Measurements from ENCODE around the gene DYNAP.

Gene DYNAP, protein sequence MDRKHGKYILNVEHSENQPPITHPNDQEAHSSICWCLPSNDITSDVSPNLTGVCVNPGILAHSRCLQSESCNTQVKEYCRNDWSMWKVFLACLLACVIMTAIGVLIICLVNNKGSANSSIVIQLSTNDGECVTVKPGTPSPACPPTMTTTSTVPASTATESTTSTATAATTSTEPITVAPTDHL

DNA sequence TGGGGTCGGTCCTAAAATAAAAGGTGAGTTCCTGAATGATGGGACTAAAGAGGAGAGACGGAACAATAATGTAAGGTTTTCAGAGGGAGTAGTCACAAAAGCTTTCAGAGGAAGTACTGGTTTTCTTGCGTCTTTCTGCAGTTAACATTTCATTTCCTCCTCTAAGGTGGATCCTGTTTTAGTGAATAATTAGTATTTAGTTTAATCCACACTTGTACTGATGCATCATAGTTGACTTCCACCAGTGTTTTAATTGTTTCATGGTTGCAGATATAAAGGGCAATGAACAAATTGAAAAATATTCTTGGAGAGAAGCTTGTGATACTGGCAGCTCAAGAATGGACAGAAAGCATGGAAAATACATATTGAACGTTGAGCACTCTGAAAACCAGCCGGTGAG lies at the start of gene DYNAP:
DYNAP (plus strand) TSS at position 301 of the 400 bp plus-strand sequence; CDS start at position 339, 38 bp downstream.
- no peak for DNase-seq

DNA sequence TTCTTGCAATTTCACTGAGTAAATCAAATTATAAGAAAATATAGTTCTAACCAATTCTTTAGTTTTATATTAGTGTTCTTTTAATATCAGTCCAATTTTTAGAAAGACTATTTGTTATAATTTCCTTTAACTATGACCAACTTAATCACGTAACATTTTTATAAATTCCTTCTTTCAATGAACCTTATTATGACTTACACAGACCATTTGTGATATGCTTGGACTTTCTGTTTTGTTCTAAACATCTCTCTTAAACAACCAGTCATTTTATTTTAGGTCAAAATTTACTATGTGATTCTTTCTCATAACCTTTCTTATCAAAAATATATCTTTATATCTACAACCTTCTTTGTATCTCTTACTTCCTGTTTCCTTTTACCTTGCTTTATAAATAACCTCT lies 39.5 kb upstream of the DYNAP start:
- DNase-seq, result no peak

DNA sequence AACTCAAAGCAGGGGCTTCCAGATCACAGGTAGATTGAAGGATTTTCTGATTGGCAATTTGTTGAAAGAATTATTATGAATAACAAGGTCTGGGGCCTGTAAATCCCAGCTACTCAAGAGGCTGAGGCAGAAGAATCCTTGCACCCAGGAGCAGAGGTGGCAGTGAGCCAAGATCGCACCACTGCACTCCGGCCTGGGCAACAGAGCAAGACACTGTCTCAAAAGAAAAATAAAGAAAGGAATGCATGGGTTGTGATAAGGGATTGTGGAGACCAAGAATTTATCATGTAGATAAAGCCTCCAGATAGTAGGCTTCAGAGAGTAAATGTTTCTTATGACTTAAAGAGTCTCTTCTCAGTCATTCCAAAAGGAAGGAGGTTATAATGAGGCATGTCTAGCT lies 35.8 kb upstream of the DYNAP start:
- DNase-seq, result no peak

DNA sequence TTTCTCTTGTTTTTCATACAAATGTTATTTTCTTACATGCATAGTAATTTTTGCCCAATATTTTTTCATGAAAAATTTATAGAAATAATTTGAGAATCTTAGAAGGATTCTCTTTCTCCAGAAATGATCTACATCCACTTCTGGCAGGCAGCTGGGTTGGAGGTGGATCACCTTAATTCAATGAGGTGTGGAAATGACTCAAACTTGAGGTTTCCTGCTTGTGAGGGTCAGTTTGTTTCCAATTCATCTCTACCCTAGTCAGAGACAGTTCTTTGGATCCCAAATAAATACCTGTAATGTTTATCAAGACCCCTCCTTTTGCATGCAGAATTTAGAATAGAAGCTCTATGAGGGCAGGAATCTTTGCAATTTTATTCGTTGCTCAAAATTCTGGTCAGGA lies 35.0 kb upstream of the DYNAP start:
- DNase-seq, result no peak

DNA sequence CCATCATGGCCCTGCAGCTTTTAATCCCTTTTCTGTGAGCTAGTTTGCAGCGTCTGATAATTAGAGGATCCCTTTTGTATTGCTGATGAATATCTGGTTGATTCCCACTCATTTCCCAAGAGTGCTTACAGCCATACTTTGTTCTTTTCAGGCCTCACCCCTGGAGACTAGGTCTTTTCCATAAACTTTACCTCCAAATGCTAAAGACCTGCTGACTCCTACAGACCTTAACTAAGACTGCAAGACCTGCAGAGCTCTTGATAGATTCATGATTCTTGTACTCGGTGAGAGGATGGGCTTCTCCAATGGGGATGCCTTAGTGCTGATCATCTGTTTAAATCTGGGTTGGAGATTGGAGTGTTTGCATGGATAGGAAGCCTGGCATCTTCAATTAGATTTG lies 33.1 kb upstream of the DYNAP start:
- no peak for DNase-seq

DNA sequence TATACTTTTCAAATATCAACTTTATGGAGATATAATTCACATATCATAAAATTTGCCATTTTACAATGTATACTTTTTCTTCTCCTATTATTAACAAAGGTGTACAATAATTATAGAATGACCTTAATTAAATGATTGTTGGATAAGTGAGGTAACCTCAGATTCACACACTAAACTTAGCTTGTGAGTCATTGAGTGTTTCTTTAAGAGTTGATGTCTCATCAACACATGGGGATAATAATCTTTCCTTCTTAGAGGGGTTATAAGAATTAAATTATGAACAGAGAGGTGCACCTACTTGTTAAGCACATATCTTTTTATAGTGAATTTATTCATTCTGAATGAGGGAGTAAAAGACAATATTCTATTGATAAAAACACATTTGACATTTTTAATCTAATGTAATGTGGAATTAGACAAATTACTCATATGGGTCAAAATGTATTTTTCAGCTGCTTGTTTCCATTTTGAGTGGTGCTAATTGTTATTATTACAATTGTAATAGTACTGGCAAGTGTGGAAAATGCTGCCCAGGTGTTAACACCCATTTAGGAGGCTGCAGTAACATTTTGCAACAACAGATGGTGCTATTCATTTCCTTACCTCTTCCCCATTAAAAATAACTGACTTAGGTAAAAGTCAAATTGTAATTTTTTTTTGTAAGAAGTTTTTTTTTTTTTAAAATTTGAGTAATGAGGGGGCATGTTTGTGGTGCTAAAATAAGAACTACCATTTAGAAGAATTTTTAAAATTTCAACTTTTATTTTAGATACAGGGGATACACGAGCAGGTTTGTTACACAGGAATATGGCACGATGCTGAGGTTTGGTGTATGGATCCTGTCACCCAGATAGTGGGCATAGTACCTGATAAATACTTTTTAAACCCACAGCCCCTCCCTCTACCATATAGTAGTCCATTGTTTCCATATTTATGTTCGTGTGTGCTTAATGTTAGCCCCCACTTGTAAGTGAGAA lies 32.1 kb upstream of the DYNAP start:
- DNase-seq, result peak in 1 of 2 experiments; percentile 26

DNA sequence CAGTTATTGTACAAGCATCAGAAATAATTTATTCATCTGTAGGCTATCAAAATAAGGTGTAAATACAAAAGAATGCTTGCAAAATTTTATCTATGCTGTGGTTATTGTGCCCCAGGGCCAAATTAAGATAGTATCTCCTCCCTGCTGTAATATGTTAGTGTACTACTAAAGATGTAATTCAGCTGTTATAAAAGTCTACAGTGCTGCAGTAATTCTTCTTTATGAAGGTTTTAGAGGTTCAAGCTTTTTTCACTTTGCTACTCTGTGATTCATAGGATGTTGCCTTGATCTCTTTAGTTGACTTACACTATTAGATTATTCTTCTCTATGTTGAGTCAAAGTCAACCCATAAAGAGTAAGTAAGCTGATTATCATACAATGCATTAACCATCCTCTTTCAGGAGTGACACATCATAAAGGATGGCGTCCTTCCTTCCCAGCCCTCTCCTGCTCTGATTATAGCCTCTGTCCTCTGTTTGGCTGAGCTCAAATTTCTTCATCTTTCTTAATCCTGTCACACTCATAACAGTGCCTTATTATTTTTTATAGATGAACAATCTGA lies 29.3 kb upstream of the DYNAP start:
- DNase-seq, result no peak

DNA sequence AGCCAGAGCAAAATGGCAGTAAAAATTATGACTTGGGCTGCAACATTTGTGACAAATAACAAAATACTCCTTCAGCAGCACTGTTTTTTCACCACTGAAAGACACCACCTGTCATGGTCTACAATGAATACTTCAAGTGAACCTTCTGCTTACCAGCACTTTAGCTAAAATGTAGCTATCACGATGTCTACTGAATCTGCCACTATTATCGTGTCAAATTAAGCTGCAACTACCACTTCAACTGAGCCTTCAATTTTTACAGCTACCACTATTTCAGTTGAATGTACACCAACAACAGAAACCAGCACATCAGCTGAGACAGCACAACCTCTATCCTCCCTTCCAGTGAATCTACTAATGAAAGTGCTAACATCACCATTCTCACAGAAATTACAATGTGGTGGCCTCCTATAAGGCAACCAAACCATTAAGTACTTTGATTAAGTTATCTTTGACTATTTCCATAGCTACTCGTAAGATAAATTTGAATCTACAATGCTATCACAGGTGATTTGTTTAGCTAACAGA lies 10.8 kb upstream of the DYNAP start:
- DNase-seq, result no peak

DNA sequence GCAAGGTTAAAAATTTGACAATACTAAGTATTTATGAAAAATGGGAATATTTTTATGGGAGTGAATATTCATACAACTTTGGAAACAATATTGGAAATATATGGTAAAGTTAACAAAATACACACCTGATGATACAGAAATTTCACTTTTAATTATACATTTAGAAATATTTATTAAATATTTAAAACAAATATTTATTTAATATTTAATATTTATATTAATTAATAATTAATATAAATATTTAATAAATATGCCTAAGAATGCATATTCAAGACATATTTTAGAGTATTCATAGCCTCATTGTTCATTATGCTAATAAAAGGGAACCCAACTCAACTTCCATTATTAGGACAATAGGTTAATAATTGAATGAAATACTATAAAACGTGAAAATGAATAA lies 7.0 kb upstream of the DYNAP start:
- DNase-seq, result no peak

DNA sequence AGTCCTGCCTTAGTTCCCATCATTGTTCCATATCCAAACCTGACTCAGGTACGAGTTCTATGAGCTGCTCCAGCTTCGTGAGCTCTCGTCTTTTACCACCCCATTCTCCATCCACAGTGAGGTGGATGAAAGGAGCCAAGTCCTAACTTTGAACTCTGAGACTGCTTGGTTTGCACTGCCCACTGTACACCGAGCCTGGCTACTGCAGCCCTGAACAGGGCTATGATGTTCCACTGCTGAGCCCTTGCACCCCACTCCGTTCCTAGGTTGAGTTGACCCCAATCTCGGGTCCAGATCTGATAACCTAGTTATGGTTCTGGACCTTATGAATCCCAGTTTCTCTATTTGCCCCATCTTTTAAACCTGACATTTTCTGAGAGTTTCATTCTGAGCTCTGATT lies 5.3 kb upstream of the DYNAP start:
- DNase-seq, result no peak

DNA sequence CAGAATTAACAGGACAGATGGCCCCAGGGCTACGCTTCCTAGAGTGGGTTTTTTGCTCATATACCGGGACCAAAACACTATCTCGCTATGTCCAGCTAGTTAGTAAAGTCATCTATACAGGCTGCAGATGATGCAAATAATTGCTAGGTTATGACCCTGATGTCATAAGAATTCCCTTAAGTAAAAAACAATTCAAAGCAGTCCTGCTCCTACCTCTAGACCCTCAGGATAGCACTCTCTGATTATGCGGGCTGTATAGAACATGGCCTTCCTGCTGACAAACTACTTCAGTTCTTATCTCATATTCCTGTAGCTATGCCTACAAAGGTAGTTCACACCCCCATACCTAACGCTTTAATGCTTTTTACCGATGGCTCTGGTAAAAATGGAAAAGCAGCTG lies 13.2 kb downstream of the DYNAP start:
- no peak for DNase-seq

DNA sequence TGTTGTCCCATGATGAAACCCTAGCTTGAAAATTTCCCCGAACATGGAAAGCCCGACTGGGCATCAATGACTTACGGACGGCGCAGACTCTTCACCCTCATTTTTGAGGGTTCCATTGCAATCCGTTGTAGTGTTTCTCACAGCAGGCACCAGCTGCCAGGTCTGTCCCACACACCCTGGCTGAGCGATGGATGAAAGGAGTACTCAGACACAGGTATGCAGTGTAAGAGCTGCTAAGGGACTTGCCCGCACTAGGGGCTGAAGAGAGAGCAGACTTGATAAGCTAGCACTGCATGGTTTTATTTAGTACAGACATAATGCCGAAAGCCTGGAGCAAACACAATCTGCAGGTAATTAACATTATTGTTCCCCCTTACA lies 15.8 kb downstream of the DYNAP start:
- no peak for DNase-seq

DNA sequence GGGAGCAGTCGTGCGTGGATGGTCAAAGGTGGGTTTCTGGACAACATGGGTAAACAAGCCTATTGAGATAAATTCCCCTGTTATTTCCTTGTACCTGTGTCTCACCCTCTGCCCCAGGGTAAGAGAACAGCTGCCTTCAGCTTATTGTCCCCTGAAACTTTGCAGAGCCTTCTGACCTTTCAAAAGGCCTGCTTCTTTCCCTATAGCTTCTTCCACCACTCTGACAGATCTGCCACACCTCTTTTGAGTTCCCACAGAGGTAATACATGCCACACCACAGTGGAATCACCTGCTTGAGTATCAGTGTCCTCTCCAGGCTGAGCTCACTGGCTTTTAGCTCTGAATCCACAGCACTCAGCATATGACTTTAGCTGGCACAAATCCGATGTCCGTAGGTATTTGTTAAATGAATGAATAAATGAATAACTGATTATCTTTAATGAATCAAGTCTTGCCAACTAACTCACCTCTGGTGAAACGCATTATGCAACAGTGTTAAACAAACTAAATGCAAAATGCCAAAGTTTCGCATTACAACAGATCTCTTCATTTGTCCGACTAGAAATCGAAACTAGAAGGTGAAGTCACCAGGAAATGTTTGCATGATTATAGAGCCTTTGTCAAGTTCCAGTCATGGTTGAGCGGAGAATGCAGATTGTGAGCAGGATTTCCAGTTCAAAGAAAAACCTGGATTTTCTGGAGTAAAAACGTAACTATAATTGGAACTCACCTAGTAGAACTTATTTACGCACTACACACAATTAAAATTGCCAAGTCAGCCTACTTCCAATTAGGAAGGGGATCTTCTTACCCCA lies 16.4 kb downstream of the DYNAP start:
- DNase-seq, result peak; percentile 60 to 65

DNA sequence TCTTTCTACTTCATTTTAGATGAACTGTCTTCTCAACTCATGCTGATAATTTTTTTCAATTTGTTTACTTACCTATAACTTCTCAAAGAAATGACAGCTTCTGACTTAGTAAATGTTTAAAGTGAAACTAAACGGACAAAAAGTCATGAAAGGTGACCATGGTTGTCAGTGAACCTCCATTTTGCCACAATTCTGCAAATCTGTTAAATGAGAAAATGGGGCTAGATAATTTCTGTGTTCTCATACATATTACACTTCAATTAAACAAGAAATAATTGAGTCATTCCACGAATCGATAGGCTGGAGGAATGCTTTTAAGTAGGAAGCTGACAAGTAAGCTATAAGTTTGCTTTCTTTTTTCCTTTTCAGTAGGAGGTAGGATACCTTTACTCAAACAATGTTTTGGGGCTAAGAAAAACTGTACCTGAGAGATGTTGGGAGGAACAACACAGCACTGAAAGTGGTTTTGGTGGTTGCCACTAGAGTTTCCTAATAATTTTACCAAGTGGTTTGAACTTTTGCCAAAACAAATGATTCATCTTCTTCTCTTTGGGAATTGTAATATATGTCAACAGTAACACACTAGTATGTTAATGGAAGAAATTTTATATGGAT lies 17.1 kb downstream of the DYNAP start:
- DNase-seq, result no peak

DNA sequence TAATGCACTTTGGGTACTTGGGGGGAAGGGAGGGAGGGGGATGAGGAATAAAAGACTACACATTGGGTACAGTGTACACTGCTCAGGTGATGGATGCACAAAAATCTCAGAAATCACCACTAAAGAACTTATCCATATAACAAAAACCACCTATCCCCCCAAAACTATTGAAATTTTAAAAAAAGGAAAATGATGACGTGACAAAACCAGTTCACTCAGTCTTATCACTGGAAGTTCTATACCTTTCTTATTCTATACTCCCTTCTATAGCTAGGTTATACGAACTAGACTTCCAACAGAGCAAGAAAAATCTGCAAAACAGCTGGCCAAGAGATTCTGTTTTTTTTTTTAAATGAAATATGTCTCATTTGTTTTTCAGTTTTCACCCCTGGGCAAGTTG lies 20.8 kb downstream of the DYNAP start:
- DNase-seq, result no peak

DNA sequence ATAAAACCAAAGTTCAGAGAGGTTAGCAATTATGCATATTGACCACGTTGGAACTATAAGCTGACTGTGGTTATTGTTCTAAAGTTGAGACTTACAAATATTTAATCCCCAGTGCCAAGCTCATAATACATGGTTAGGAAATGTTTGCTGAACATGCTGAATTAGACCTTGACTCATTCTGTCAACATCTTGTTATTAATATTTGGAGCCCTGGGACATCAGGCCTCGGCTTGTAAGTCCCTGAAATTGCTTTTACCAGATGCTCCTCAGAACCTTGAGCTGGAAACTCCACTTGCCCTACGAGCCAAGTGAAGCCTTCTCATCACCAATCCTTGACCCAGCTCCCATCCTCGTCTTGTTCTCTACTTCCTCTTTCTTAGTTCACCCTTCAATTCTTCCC lies 21.2 kb downstream of the DYNAP start:
- DNase-seq, result no peak

DNA sequence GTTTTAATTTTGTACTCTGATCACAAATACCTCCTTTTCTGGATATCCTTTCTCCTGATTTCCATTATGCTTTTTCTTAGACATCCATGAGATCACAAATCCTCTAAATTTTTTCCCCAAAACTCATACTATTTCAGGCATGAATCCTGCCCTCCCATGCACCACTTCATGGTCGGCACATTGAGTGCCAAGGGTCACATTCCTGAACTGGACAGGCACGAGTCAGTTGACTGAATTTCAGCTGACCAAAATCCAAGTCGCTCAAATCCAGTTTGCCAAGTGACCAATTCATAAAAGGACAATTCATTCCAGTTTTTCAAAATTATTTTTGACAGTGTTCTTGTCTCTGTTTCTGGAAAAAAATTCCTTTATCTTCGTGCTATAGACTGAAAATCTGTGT lies 22.1 kb downstream of the DYNAP start:
- DNase-seq, result no peak

DNA sequence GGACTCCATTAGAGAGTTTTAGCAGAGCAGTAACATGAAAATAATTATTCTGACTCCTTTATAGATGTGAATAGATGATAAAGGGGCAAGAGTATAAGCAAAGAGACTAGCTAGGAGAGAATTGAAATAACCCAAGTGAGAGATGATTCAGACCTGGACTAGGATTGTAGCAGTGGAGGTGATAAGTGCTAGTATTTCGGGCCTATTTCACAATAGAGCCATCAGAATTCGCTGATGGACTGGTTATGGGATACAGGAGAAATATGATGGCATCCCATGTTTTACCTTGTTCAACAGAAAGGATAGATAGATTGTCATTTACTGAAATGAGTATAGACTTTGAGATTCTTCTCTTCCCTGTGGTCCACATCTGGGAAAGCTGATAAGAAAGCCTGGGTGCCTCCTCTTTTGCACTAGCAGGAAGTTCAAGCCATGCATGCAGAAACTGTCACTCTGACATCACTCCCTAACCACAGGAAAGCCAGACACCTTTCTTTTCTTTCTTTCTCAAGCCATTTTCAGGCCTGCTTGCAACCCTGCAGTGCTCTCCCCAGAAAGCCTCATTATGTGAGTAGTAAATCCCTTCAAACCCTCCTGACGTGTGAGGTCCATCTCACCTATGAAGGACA lies 25.3 kb downstream of the DYNAP start:
- DNase-seq, result no peak

DNA sequence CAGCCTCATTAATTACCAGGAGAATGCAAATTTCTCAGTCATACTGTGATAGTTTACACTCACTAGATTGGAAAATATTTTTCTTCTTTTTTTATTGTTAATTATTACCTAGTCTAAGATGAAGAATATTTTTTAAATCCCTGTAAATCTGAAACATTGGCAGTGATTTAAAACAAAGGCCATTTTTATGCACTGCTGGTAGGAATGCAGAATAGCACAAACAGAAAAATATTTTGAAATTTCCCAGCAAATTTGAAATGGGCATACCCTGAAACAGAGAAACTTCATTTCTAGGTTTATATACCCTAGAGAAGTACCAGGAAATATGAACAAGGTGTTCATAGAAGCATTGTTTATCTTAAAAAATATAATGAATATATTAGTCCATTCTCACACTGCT lies 31.0 kb downstream of the DYNAP start:
- no peak for DNase-seq

DNA sequence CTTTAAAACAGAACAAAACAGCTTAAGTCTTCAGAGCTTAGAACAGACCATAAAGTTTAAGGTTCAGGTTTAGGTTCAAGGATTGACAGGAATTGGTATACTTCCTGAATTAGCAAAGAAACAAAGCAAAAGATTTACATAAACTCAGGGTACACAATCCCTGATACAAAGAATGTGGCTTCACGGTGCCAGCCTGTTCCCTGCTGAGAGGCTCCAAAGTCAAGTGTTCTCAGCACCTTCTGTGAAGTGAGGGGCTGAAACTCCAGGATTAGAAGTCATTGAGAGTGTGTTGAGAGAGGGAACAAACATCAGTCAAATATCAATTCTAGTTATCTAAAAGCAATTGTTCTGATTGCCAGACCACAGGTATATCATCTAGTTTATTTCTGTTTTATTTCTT lies 35.7 kb downstream of the DYNAP start:
- DNase-seq, result no peak

DNA sequence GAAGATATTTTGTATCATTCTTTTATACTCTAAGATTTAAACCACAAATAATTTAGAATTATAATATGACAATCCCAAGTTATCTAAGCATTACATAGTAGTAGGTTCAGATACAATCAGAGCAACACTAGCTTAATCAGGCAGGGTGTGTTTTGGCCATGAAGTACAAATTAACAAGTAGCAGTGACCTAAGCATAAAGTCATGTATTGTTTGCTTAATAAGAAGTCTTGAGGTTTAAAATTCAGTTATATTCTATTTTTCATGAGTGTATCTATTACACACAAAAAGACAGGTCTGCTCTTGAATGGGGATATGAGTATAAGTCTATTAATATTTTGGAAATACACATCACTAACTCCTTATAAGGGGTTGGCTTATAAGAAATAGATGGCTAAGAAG lies 39.9 kb downstream of the DYNAP start:
- DNase-seq, result no peak

DNA sequence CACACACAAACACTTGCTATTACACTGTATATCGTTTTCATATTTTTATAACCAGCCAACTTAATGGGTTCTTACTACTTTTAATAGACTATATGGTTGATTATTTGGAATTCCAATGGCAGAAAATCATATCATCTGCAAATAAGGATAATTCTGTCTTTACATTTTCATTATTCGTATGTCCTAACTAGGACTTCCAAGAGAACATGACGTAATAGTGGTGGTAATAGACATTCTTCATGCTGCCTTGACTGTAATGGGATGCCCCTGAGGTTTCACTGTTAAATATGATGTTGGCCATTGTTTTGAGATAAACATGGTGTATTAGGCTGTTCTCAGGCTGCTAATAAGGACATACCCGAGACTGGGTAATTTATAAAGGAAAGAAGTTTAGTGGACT lies 45.2 kb downstream of the DYNAP start:
- no peak for DNase-seq

Data from NCI-H526 (cell line).